Large intestine (tissue), 3 donors: ENCODE results near the gene SH3BP5L. TPM values are rescaled to one million over a fixed set of nuclear protein-coding genes. Genes with fewer than 3 reads are reported as not detected.

ENCODE experiments used
- DNase-seq, 2 donors: peaks; one replicate each; pipeline versions ENCODE4 v3.0.0 to v3.0.0-alpha.2; 2013
- H3K27ac ChIP-seq: one replicate; pipeline ENCODE4 v1.5.1; 2013; ENCODE audit warnings: low read length
- H3K27me3 ChIP-seq: 2 replicates; pipeline ENCODE4 v1.6.1; 2013; ENCODE audit warnings: low read length; ENCODE audit not compliant: control insufficient read depth, insufficient read depth
- H3K36me3 ChIP-seq: 2 replicates; pipeline ENCODE4 v1.6.1; 2013; ENCODE audit warnings: low read length; ENCODE audit not compliant: control insufficient read depth, insufficient read depth
- H3K4me1 ChIP-seq: one replicate; pipeline ENCODE4 v1.6.1; 2013; ENCODE audit warnings: low read length; ENCODE audit not compliant: control insufficient read depth, insufficient read depth
- H3K4me3 ChIP-seq: one replicate; pipeline ENCODE4 v1.5.1; 2013; ENCODE audit warnings: low read length
- H3K9me3 ChIP-seq: one replicate; pipeline ENCODE4 v1.6.1; 2013; ENCODE audit warnings: mild to moderate bottlenecking, low read depth, low read length, moderate library complexity; ENCODE audit not compliant: control insufficient read depth
- WGBS: methylation state at CpG from one replicate; pipeline ENCODE4 v1.1.5; 2013; ENCODE audit warnings: low lambda C conversion rate; ENCODE audit not compliant: insufficient coverage; 5-methylcytosine and 5-hydroxymethylcytosine counted together
- polyA plus RNA-seq: library from polyadenylated mRNA; unstranded; fragments of 120-200 nt; gene quantifications from one replicate; pipeline ENCODE4 v1.2.1, GENCODE V29; 2013

SH3BP5L gene
- polyA plus RNA-seq, 1 donor, result 31.1 TPM

DNA sequence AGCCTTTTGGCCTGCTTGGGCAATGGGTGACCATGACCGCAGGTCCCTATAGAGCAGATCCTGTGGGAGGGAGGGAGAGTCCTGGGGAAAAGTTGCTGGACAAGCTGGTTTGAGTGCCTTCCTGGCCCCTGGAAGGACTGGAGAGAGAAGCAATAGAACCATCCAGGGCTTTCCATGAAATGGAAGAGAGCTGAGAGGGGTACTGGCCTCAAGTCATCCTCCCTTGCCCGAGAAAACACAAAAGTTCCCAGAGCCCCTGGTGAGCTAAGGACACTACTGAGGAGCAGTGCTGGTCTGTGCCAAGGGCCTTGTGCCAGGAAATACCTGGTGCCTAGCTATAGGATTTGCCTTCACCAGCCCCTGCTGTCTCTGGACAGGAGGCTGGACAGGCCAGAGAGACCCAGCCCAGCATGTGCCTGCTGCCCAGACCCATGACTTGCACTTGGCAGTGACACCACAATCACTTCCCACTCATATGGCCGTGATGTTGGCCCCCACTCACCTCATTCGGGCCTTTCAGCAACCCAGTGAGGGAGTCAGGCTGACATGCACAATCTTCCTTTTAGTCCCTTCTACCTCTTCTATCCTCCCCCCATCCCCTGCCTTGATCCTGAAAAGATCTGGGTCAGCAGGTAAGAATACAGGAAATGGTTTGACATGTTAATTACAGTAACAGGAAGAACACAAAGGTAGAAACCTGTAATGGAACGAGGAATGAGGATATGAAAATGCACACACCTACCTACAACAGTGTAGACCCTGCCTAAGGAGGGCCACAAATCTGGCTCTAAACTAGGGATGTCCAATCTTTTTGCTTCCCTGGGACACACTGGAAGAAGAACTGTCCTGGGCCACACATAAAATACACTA lies 7.0 kb downstream of the SH3BP5L start:
- Histone ChIP-seq H3K27me3 (no peaks in the 10 kb centered on the region), H3K27ac (no peak overlapping the region), H3K9me3 (no peaks in the 10 kb centered on the region), H3K4me3 (no peak overlapping the region), H3K4me1 (peaks cover 2% of the 10 kb centered on the region), H3K36me3 (peaks cover 74% of the 10 kb centered on the region)
- WGBS, result 83% methylated on average over 1 of the region's 5 CpGs
- no peak for DNase-seq

DNA sequence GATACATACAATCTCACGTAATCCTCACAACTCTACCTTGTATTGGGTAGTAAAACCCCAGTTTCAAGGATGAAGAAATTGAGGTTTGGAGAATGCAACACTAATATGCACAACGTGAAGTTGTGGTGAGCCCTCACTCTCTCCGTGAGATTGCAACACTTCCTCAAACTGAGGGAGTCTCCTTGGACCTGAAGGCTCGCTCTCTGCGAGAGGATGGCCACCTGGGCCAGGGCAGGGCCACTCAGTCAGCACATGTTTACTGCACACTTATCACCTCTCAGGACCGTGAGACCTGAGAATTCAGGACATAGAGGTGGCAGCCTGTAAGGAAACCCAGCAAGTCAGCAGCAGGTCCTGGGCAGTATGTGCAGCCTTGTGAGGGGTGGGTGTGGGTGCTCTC lies 8.7 kb downstream of the SH3BP5L start:
- H3K9me3 ChIP-seq, result no peaks in the 10 kb centered on the region
- no peak for DNase-seq
- H3K27me3 ChIP-seq, result no peaks in the 10 kb centered on the region
- no CpG with 5 or more reads among the region's 6 CpGs for WGBS
- no peak overlapping the region for H3K4me3 ChIP-seq
- H3K36me3 ChIP-seq, result peaks cover 87% of the 10 kb centered on the region
- H3K27ac ChIP-seq, result no peak overlapping the region
- no peaks in the 10 kb centered on the region for H3K4me1 ChIP-seq

DNA sequence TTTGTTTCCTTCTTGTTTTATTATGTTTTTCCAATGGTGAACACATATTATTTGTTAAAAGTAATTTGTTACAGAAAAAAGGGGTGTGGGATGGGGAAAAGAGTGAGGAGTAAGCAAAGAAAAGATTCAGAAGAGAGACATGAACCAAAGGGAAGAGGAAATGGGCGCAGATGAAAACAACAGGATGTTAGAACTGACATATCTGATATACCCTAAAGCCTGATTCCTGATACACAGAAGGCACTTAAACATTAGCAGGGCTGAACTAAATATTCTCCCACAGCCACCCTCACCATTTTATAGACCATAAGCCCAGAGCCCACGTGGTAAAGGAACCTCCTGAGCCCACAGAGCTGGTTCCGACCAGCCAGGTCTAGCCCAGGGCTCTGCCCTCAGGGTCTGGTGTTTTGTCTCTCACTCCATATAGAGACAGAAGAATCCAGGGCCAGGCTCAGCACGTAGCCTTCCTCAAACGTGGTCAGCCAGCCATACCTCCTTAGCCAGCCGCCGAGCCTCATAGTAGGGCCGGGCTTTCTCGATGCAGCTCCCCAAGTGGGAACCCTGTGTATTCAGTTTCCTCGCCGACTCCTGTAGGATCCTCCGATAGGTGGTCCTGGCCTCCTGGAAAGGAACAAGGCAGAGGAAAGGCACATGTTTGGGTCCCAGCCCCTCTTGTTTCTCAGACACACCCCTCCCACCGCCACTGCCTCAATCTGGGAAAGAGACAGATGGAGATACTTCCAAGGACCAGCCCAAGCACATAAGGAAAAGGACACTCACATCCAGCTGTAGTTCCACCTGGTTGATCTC lies 9.5 kb downstream of the SH3BP5L start:
- no peak overlapping the region for H3K4me3 ChIP-seq
- WGBS, result no CpG with 5 or more reads among the region's 13 CpGs
- no peaks in the 10 kb centered on the region for H3K4me1 ChIP-seq
- H3K9me3 ChIP-seq, result no peaks in the 10 kb centered on the region
- no peaks in the 10 kb centered on the region for H3K27me3 ChIP-seq
- H3K36me3 ChIP-seq, result peaks cover 87% of the 10 kb centered on the region
- no peak overlapping the region for H3K27ac ChIP-seq
- DNase-seq, result no peak

DNA sequence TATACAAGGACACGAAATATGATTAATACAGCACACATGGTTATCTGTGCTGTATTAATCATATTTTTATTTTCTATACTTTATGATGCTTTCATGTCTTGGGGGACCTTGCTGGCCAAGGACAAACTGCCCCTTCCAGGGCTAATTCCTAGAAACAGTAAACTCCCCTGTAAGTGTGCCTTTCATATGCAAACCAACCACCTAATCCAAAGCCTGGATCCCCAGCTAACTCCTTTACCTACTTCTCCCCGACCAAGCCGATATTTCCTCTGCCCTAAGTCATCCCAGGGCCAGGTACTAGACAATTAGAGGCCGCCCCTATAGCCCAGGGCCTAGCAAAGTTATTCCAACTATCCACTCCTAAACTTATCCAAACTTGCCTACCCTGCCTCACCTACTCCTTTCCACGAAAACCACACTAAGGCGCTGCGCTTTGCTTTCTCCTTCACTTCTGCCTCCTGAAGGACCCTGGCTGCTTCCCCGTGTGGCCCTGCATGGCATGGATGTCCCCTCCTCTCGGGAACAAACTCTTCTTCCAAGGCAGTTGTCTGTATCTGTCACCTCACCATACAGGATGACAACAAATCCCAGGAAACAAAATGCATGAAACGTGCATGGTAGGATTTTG lies 10.2 kb downstream of the SH3BP5L start:
- Histone ChIP-seq H3K4me1 (no peaks in the 10 kb centered on the region), H3K27ac (no peak overlapping the region), H3K27me3 (no peaks in the 10 kb centered on the region), H3K9me3 (no peaks in the 10 kb centered on the region), H3K36me3 (peaks cover 85% of the 10 kb centered on the region), H3K4me3 (no peak overlapping the region)
- 100% methylated on average over 2 of the region's 10 CpGs for WGBS
- DNase-seq, result no peak

DNA sequence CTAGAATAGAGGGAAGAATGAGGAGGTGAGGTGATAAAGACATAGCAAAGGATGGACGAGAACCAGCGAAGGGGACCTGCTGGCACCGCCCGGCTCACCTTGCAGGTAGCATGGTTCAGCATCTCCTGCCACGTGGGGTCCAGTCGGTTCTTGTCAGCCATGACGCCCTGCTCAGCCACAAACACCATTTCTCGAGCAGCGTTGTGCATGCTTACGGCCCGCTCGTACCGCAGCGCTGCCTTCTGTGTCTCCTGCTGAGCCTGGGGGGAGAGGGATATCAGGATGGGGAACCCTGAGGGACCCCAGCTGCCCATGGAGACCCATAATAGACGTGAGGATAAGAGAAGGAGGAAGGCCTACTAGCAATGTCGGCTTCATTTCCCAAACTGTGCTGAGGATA lies 11.4 kb downstream of the SH3BP5L start:
- DNase-seq, result no peak
- no CpG with 5 or more reads among the region's 16 CpGs for WGBS
- peaks cover 76% of the 10 kb centered on the region for H3K36me3 ChIP-seq
- H3K4me1 ChIP-seq, result no peaks in the 10 kb centered on the region
- H3K27me3 ChIP-seq, result no peaks in the 10 kb centered on the region
- H3K4me3 ChIP-seq, result no peak overlapping the region
- no peak overlapping the region for H3K27ac ChIP-seq
- no peaks in the 10 kb centered on the region for H3K9me3 ChIP-seq

DNA sequence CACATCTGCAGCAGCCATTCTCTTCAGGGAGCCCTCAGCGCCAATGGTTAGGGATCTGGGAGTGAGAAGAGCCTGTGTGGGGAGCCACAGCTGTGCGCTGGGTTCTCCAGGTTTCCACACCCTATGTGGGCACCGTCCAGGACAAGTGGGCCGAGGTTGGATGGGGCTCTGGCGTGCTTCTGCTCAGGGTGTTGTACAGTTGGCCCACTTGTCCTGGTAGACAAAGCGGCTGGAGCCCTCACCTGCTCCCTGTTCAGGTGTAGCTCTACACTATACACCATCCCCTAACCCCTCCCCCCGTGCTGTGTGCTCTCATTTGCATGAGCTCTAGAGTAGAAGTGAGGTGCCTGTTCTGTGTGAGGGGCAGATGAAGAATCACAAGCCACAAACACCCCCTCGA lies 12.2 kb downstream of the SH3BP5L start:
- Histone ChIP-seq H3K36me3 (peaks cover 68% of the 10 kb centered on the region), H3K27me3 (no peaks in the 10 kb centered on the region), H3K4me1 (no peaks in the 10 kb centered on the region), H3K9me3 (no peaks in the 10 kb centered on the region), H3K27ac (no peak overlapping the region), H3K4me3 (no peak overlapping the region)
- no CpG with 5 or more reads among the region's 8 CpGs for WGBS
- no peak for DNase-seq

DNA sequence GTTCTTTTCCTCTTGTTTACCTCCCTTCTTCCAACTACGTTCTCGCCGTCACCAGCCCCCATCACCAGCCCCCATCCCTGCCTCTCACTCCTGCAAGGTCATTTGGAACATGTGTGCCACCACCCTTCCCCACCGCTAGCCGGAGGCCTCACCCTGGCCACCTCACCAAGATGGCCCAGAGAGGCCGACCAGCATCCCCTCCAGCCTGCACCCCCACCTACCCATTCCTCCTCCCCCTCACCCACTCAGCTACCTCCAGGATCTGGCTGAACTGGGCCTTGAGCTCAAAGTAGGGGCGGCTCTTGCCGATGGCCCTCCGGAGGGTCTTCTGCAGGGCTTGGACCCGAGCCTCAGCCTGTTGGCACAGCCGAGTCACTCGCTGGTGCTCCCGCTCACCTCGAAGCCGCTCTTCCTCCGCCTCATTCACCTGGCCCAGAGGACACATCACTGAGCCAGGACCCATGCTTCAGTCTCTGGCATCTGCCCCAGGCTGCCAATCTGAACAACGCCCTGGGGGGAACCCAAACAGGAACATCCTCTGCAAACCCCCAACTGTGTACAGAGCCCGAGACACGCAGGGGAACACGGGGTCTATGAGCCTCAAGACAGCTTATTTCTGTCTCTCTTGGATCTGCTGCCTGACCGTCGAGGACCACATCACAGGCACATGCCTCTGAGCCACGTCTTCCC lies 12.8 kb downstream of the SH3BP5L start:
- no peak for DNase-seq

DNA sequence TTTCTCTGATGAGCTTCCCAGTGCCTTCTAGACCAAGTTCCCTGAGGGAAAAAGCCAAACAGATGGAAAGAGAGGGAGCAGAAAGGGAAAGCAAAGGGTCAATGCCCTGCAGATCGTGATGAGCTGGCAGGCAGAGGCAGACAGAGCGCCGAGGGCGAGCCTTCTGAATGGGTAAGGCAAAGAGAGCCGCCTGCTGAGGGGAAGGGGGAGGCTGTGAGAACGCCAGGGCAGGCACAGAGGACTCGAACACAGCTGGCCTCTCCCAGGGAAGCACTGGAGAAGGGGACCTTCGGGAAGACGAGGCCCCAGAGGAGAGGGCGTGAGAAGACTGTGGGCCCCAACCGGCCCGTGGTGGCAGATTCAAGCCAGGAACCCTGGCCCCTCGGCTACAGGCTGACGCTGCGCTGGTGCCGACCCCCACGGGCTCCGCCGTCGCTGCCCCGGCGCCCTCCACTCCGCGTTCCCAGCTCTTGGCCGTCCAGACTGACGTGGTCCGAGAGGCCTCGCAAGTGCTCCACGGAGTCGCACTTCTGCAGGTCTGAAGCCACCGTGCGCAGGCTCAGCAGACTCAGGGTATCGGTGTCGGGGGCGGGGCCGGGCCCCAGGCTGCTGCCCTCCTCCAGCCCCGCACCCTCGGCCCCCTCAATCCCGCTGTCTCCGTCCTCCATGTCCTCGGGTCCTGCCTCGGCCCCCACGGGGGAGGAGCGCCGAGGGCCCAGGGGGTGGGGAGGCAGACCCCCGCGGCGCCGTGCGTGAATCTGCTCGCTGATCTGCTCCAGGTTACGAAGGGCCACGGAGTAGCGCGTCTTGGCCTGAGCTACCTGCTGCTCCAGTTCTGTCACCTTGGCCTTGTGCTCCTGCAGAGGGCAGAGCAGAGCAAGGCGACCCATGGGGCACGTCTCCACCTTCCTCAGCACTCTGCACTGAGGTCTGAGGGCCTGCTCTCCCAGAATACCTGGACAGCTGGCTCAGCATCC lies 13.9 kb downstream of the SH3BP5L start:
- Histone ChIP-seq H3K27ac (no peak overlapping the region), H3K27me3 (no peaks in the 10 kb centered on the region), H3K4me3 (no peak overlapping the region), H3K9me3 (no peaks in the 10 kb centered on the region), H3K4me1 (peaks cover 7% of the 10 kb centered on the region), H3K36me3 (peaks cover 59% of the 10 kb centered on the region)
- no CpG with 5 or more reads among the region's 57 CpGs for WGBS
- no peak for DNase-seq

More for the DNA sequence above, 12.8 kb downstream of the SH3BP5L start:
- peaks cover 64% of the 10 kb centered on the region for H3K36me3 ChIP-seq
- no CpG with 5 or more reads among the region's 23 CpGs for WGBS
- no peaks in the 10 kb centered on the region for H3K9me3 ChIP-seq
- H3K27ac ChIP-seq, result no peak overlapping the region
- no peak overlapping the region for H3K4me3 ChIP-seq
- no peaks in the 10 kb centered on the region for H3K4me1 ChIP-seq
- no peaks in the 10 kb centered on the region for H3K27me3 ChIP-seq

DNA sequence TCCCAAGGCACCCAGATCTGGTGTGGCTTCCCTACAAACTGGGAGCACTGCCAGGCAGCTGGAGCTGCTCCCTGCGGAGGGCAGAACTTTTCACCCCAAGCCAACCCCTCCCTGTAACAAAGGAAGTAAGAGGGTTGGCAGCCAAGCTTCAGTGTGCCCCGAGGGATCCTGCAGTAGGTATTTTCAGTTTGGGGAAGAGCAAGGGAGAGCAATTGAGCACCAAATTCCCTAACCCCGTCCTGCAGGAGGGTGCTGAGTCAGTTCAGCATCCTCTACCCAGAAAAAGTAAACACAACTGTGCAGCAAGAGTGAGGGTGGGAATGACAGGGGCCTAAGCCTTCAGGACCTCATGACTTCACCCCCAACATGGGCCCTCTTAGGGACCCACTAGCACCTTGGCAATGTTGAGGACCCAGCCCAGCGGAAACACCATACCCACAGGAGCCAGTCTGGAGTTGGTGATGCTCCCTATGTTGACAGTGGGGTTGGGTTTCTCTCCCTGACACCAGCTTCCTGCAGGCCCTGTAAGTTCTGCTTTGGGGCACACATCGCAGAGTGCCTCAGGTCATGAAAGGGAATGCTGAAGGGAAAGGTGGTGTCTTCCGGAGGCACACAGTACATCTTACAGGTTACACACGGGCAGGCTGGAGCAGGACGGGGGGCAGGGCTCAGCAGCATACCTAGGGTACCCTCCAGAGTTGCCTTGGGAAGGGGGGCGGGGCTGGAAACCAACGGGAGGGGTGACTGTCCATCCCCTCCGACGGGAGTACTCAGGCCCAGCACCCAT lies 14.8 kb downstream of the SH3BP5L start:
- H3K36me3 ChIP-seq, result peaks cover 50% of the 10 kb centered on the region
- H3K4me1 ChIP-seq, result peaks cover 16% of the 10 kb centered on the region
- no CpG with 5 or more reads among the region's 12 CpGs for WGBS
- no peaks in the 10 kb centered on the region for H3K27me3 ChIP-seq
- H3K27ac ChIP-seq, result no peak overlapping the region
- no peaks in the 10 kb centered on the region for H3K9me3 ChIP-seq
- no peak for DNase-seq
- no peak overlapping the region for H3K4me3 ChIP-seq
